B cell (primary cell): Measurements from ENCODE around the gene ADIG. TPM values are rescaled to one million over a fixed set of nuclear protein-coding genes. Genes with fewer than 3 reads are reported as not detected.

Experiments used
- ATAC-seq: fragments of 200-7000 bp; cut with Tn5 transposase; one replicate; pipeline ENCODE4 v1.10.0; 2021; ENCODE audit warnings: low read depth, mild to moderate bottlenecking, moderate number of reproducible peaks, moderate library complexity
- CTCF ChIA-PET: fragments of 350-600 bp; sonication (Branson Sonifier 250); formaldehyde crosslinking; loops from one replicate; lab custom pipeline; 2021; ENCODE audit warnings: antibody characterized with exemption, inconsistent platforms; lab: Charles Lee
- POLR2A ChIA-PET: fragments of 350-600 bp; sonication (Branson Sonifier 250); formaldehyde crosslinking; loops from one replicate; lab custom pipeline; 2021; ENCODE audit warnings: antibody characterized with exemption; lab: Charles Lee
- DNase-seq: peaks from one replicate; pipeline ENCODE4 v3.0.0; 2013
- H2AFZ ChIP-seq: 2 replicates; pipeline ENCODE4 v1.6.1; 2012; ENCODE audit warnings: mild to moderate bottlenecking, low read depth, low read length; ENCODE audit not compliant: insufficient read depth, poor library complexity, severe bottlenecking
- H3K27ac ChIP-seq, 2 donors: 1 replicate in 1 of 2; 2 replicates in 1 of 2; pipeline ENCODE4 v1.5.1; 2012 to 2013; ENCODE audit warnings: low read length in 2 of 2, mild to moderate bottlenecking in 2 of 2, moderate library complexity in 1 of 2
- H3K27me3 ChIP-seq, 4 experiments: fragments of 200-600 bp in 1 of 4; sonication (generic) in 1 of 4; replicated peaks in 1 of 4; 1 replicate in 2 of 4; 2 replicates in 2 of 4; pipeline versions ENCODE4 v1.6.1 to v1.7.0; 2013 to 2016; ENCODE audit warnings: low read length in 3 of 4, mild to moderate bottlenecking in 2 of 4, mixed read lengths in 1 of 4, moderate library complexity in 1 of 4; ENCODE audit not compliant: insufficient read depth in 4 of 4, control insufficient read depth in 3 of 4; ENCODE audit errors: control extremely low read depth in 1 of 4
- H3K36me3 ChIP-seq, 2 experiments: replicated peaks in 1 of 2; 1 replicate in 1 of 2; 2 replicates in 1 of 2; pipeline versions ENCODE4 v1.6.1 to v1.7.1; 2013; ENCODE audit warnings: low read length in 1 of 2; ENCODE audit not compliant: insufficient read depth in 2 of 2, control insufficient read depth in 1 of 2; ENCODE audit errors: control extremely low read depth in 1 of 2, extremely low read depth in 1 of 2
- H3K4me1 ChIP-seq, 2 donors: fragments of 200-600 bp in 1 of 2; sonication (generic) in 1 of 2; 1 replicate in 1 of 2; 2 replicates in 1 of 2; pipeline versions ENCODE4 v1.5.1 to v1.6.1; 2013 to 2017; ENCODE audit warnings: low read length in 2 of 2; ENCODE audit not compliant: control insufficient read depth in 2 of 2, insufficient read depth in 2 of 2
- H3K4me2 ChIP-seq: replicated peaks from 2 replicates; pipeline ENCODE3; 2012; ENCODE audit warnings: mild to moderate bottlenecking, low read depth, low read length; ENCODE audit not compliant: poor library complexity, severe bottlenecking
- H3K4me3 ChIP-seq, 5 experiments: fragments of 200-600 bp in 1 of 5; sonication (generic) in 1 of 5; 1 replicate in 3 of 5; 2 replicates in 2 of 5; pipeline versions ENCODE4 v1.5.1 to v1.7.0; 2011 to 2016; ENCODE audit warnings: low read length in 4 of 5, mild to moderate bottlenecking in 4 of 5, low read depth in 2 of 5, control low read depth in 1 of 5, moderate library complexity in 1 of 5; ENCODE audit not compliant: insufficient read depth in 1 of 5; ENCODE audit errors: control extremely low read depth in 1 of 5, extremely low read depth in 1 of 5
- H3K79me2 ChIP-seq: fragments of 200-600 bp; sonication (generic); one replicate; pipeline ENCODE4 v1.6.0; 2016; ENCODE audit warnings: low read length; ENCODE audit not compliant: control insufficient read depth, insufficient read depth
- H3K9ac ChIP-seq: fragments of 200-600 bp; sonication (generic); 2 replicates; pipeline ENCODE4 v1.6.1; 2017; ENCODE audit warnings: mild to moderate bottlenecking, low read length, moderate library complexity
- H3K9me3 ChIP-seq, 3 donors: one replicate each; pipeline versions ENCODE4 v1.6.1 to v1.7.1; 2013; ENCODE audit warnings: low read length in 2 of 3; ENCODE audit not compliant: control insufficient read depth in 2 of 3, insufficient read depth in 1 of 3; ENCODE audit errors: control extremely low read depth in 1 of 3
- H4K20me1 ChIP-seq: 2 replicates; pipeline ENCODE4 v1.6.0; 2012; ENCODE audit warnings: mild to moderate bottlenecking, low read length; ENCODE audit not compliant: insufficient read depth, control insufficient read depth, poor library complexity, severe bottlenecking
- H3K27ac Mint-ChIP-seq: one replicate; pipeline ENCODE4 v1.8.0; 2021; ENCODE audit warnings: mixed read lengths
- H3K27me3 Mint-ChIP-seq: one replicate; pipeline ENCODE4 v1.8.0; 2021; ENCODE audit warnings: mixed read lengths
- H3K4me1 Mint-ChIP-seq: one replicate; pipeline ENCODE4 v1.8.0; 2021; ENCODE audit warnings: mixed read lengths
- H3K4me3 Mint-ChIP-seq: one replicate; pipeline ENCODE4 v1.8.0; 2021; ENCODE audit warnings: mixed read lengths
- H3K9me3 Mint-ChIP-seq: one replicate; pipeline ENCODE4 v1.8.0; 2022; ENCODE audit warnings: mixed read lengths; ENCODE audit not compliant: insufficient read depth
- EZH2 ChIP-seq: IDR thresholded peaks from 2 replicates; pipeline ENCODE4 v1.6.1; 2012; ENCODE audit warnings: borderline replicate concordance, low read depth, mild to moderate bottlenecking, moderate library complexity, low read length; ENCODE audit not compliant: insufficient read depth, poor library complexity, severe bottlenecking
- WGBS: methylation state at CpG from one replicate; pipeline ENCODE4 v1.1.5; 2013; ENCODE audit warnings: missing lambda C conversion rate; ENCODE audit not compliant: insufficient coverage; 5-methylcytosine and 5-hydroxymethylcytosine counted together
- intact Hi-C: fragments of 100-400 bp; cut with micrococcal nuclease; formaldehyde crosslinking; loops from one replicate; pipeline ENCODE4 v1.10.0; 2022
- polyA plus RNA-seq: library from polyadenylated mRNA; depleted of rRNA; stranded (reverse); fragments of >200 nt; gene quantifications from 2 replicates; pipeline ENCODE4 v1.2.3, GENCODE V29; 2012
- total RNA-seq, 2 donors: library from RNA; stranded (reverse); fragments of 120-200 nt in 1 of 2; gene quantifications; 1 replicate in 1 of 2; 2 replicates in 1 of 2; pipeline versions ENCODE4 v1.2.3 to v1.2.4, GENCODE V29; 2013 to 2022
- TF ChIP-seq, protein P1 (sequence below): fragments of 200-600 bp; IDR thresholded peaks from one replicate; pipeline ENCODE4 v1.8.0; 2022; ENCODE audit warnings: antibody characterized with exemption, mild to moderate bottlenecking

The ADIG gene
- total and polyA plus RNA-seq, 2 donors (not counting 1 experiment from before 2014, with no cell fraction given): not detected

GRCh38 chr20:38558596-38559360 is 22.2 kb upstream of the ADIG start:
- no peaks in the 10 kb centered on the region for H3K79me2 ChIP-seq
- CTCF ChIA-PET: no interaction called here
- H2AFZ ChIP-seq: no peak overlapping the region
- H3K27me3 ChIP-seq: no peaks in the 10 kb centered on the region
- no peaks in the 10 kb centered on the region for H3K9me3 Mint-ChIP-seq
- no peak overlapping the region for H3K4me3 Mint-ChIP-seq
- H3K9ac ChIP-seq: no peak overlapping the region
- POLR2A ChIA-PET: no interaction called here
- TF ChIP-seq, protein P1, sequence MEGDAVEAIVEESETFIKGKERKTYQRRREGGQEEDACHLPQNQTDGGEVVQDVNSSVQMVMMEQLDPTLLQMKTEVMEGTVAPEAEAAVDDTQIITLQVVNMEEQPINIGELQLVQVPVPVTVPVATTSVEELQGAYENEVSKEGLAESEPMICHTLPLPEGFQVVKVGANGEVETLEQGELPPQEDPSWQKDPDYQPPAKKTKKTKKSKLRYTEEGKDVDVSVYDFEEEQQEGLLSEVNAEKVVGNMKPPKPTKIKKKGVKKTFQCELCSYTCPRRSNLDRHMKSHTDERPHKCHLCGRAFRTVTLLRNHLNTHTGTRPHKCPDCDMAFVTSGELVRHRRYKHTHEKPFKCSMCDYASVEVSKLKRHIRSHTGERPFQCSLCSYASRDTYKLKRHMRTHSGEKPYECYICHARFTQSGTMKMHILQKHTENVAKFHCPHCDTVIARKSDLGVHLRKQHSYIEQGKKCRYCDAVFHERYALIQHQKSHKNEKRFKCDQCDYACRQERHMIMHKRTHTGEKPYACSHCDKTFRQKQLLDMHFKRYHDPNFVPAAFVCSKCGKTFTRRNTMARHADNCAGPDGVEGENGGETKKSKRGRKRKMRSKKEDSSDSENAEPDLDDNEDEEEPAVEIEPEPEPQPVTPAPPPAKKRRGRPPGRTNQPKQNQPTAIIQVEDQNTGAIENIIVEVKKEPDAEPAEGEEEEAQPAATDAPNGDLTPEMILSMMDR: no peak
- TF ChIP-seq EZH2: no peak
- no peak overlapping the region for H3K4me3 ChIP-seq
- no peak overlapping the region for H3K27ac ChIP-seq
- no peaks in the 10 kb centered on the region for H3K27me3 Mint-ChIP-seq
- no peaks in the 10 kb centered on the region for H3K4me1 ChIP-seq
- no peak for ATAC-seq
- H4K20me1 ChIP-seq: no peaks in the 10 kb centered on the region
- peaks cover 11 to 82% of the 10 kb centered on the region in 2 experiments for H3K36me3 ChIP-seq
- no CpG with 5 or more reads among the region's 3 CpGs for WGBS
- no peaks in the 10 kb centered on the region for H3K4me1 Mint-ChIP-seq
- DNase-seq: no peak
- no peaks in the 10 kb centered on the region for H3K9me3 ChIP-seq
- intact Hi-C loops: no loop called here
- no peak overlapping the region for H3K4me2 ChIP-seq
- H3K27ac Mint-ChIP-seq: no peak overlapping the region

GRCh38 chr20:38559764-38560163 is 21.2 kb upstream of the ADIG start:
- no peak overlapping the region for H3K4me3 Mint-ChIP-seq
- Histone ChIP-seq H3K9me3 (no peaks in the 10 kb centered on the region), H3K4me3 (no peak overlapping the region), H2AFZ (no peak overlapping the region), H3K4me1 (no peaks in the 10 kb centered on the region), H3K4me2 (no peak overlapping the region), H3K79me2 (no peaks in the 10 kb centered on the region), H3K27me3 (no peaks in the 10 kb centered on the region), H3K36me3 (peaks cover 10 to 78% of the 10 kb centered on the region in 2 experiments), H3K27ac (no peak overlapping the region), H4K20me1 (no peaks in the 10 kb centered on the region), H3K9ac (no peak overlapping the region)
- H3K4me1 Mint-ChIP-seq: no peaks in the 10 kb centered on the region
- DNase-seq (no peak), ATAC-seq (no peak)
- CTCF ChIA-PET: interaction anchor here (0.6 kb wide), 1 partner anchor 1368 kb away, joined by 6 read pairs; no protein-coding TSS in a partner anchor
- 100% methylated on average over 1 of the region's 3 CpGs for WGBS
- H3K27ac Mint-ChIP-seq: no peak overlapping the region
- intact Hi-C loops: no loop called here
- no peaks in the 10 kb centered on the region for H3K27me3 Mint-ChIP-seq
- H3K9me3 Mint-ChIP-seq: no peaks in the 10 kb centered on the region
- POLR2A ChIA-PET: no interaction called here
- TF ChIP-seq EZH2: no peak
- TF ChIP-seq, protein P1: no peak
